IPS-NIHi7 (cell line): ENCODE measurements around the gene SCD.
"Not testable (repeated sequence)": the region's sequence is repeated elsewhere in the genome, so short reads cannot be mapped to it uniquely, and the experiment has no call there.

Experiments
- DNase-seq: peaks from one replicate; pipeline ENCODE4 v3.0.0; 2012; ENCODE audit warnings: mixed read lengths; ENCODE audit errors: extremely low spot score

The SCD gene

DNA sequence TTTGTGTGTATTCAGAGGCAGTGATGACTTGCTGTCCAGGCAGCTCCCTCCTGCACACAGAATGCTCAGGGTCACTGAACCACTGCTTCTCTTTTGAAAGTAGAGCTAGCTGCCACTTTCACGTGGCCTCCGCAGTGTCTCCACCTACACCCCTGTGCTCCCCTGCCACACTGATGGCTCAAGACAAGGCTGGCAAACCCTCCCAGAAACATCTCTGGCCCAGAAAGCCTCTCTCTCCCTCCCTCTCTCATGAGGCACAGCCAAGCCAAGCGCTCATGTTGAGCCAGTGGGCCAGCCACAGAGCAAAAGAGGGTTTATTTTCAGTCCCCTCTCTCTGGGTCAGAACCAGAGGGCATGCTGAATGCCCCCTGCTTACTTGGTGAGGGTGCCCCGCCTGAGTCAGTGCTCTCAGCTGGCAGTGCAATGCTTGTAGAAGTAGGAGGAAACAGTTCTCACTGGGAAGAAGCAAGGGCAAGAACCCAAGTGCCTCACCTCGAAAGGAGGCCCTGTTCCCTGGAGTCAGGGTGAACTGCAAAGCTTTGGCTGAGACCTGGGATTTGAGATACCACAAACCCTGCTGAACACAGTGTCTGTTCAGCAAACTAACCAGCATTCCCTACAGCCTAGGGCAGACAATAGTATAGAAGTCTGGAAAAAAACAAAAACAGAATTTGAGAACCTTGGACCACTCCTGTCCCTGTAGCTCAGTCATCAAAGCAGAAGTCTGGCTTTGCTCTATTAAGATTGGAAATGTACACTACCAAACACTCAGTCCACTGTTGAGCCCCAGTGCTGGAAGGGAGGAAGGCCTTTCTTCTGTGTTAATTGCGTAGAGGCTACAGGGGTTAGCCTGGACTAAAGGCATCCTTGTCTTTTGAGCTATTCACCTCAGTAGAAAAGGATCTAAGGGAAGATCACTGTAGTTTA lies 15.8 kb downstream of the SCD start:
- DNase-seq = no peak

DNA sequence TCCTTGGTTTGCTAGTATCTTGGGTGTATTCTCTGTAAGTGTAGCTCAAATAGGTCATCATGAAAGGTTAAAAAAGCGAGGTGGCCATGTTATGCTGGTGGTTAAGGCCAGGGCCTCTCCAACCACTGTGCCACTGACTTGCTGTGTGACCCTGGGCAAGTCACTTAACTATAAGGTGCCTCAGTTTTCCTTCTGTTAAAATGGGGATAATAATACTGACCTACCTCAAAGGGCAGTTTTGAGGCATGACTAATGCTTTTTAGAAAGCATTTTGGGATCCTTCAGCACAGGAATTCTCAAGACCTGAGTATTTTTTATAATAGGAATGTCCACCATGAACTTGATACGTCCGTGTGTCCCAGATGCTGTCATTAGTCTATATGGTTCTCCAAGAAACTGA lies 17.1 kb downstream of the SCD start:
- no peak for DNase-seq

DNA sequence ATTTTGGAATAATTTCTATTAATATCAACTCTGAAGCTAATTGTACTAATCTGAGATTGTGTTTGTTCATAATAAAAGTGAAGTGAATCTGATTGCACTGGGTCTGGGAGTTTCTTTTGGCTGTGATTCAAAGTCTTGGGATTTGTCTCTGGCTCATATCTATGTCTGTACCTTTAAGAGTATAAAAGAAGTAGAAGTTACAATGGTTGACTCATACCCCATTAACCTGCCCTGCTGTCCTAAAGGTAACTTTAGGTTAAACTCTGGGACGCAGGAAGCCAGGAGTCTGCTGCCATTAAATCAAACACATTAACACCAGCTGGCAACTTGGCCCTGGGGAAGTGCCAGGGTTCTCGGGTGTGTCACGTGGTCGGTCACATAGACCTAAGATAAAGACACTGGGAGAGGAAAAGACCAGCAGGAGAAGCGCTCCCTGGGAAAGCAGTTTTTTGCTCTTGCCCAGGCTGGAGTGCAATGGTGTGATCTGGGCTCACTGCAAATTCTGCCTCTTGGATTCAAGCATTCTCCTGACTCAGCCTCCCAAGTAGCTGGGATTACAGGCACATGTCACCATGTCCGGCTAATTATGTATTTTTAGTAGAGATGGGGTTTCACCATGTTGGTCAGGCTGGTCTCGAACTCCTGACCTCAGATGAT lies 17.8 kb downstream of the SCD start:
- no peak for DNase-seq

DNA sequence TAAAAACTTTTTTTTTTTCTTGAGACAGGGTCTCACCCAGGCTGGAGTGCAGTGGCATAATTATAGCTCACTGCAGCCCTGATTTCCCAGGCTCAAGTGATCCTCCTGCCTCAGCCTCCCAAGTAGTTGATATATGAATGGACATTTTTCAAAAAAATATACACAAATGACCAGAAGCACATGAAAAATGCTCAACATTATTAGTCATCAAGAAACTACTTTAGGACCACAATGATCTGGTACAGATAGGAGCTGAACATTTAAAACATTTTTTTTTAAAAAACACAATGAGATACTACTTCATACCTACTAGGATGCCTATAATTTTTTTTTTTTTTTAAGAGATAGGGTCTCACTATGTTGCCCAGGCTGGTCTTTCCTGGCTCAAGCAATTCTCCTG lies 21.7 kb downstream of the SCD start:
- no peak for DNase-seq

DNA sequence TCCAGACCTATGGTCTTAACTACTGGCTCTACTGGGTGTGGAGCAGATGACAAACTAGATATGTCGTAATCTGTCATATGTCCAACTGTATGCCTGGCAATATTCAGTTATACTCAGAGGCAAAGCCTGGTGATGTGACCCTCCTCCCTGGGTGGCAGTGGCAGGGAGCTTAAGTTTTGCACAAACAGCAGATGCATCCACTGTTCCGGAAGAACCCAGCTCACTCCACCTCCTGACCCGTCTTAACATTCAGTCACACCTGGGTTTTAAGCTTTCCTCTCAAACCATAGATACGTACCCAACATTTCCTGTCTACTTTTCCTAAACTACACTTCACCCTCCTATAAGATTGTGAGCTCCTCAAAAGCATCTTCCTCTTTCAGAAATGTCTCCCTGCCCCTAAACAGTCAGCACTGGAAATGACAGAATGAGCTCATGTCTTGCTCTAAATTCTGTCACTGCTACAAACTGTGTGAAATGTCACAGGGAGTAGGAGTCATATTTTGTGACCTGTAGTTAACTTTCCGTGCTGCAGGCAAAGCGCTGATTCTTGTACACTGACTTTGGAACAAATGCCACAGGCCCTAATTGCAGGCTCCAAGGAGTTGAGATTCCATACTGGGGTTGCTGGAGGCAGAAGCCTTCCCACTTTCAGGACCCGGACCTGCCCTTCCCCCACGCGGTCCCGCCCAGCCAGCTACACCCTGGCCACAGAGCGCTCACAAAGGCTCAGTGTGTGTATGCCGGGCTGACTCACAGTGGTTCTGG lies 23.9 kb downstream of the SCD start:
- peak; percentile 73 for DNase-seq

DNA sequence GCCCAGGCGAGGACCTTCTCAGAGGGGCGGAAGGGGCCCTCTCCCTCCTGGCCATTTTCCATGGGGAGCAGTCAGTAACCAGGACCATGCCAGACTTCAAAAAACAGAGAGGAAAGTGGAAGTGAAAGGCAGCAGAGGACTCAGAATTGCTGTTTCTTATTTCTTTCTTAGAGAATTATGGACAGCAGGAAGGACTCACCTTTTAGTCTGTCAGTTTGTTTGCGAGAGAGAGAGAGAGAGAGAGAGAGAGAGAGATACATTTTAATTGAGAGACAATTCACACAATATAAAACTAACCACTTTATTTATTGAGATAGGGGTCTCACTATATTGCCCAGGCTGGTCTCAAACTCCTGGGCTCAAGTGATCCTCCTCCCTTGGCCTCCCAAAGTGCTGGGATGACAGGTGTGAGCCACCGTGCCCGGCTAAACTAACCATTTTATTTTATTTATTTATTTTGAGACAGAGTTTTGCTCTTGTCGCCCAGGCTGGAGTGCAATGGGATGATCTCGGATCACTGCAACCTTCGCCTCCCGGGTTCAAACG lies 24.5 kb downstream of the SCD start:
- DNase-seq = no peak

DNA sequence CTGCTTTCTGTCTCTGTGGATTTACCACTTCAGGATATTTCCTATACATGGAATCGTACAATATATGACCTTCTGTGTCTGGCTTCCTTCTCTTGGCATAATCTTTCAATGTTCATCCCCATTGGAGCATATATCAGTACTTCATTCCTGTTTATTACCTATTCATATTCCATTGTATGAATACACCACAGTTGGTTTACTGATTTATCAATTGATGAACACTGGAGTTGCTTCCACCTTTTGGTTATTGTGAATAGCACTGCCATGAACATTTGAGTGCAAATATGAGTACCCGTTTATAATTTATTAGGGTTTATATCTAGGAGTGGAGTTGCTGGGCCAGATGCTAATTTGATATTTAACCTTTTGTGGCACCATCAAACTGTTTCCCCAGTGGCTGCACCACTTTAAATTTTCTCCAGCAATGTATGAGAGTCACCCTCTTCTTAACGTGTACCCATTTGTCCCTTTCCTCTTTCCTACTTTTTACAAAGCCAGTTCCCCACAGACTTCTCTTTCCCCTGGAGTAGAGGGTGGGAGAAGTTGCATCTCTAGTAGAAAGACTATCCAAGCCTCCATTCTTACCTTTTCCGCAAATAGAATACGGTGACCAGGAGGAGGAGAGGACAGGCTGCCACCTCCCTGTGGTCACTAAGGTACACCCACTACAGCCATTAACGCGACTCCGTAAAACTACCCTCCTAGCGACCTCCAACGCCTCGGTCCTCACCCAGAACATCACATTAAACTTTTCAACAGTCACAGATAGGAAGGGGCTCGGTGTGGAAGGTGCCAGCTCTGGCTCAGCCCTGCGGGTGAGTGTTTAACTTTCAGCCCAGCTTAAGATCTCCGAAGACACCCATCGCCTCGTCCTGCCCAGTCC lies 25.6 kb downstream of the SCD start:
- no peak for DNase-seq

DNA sequence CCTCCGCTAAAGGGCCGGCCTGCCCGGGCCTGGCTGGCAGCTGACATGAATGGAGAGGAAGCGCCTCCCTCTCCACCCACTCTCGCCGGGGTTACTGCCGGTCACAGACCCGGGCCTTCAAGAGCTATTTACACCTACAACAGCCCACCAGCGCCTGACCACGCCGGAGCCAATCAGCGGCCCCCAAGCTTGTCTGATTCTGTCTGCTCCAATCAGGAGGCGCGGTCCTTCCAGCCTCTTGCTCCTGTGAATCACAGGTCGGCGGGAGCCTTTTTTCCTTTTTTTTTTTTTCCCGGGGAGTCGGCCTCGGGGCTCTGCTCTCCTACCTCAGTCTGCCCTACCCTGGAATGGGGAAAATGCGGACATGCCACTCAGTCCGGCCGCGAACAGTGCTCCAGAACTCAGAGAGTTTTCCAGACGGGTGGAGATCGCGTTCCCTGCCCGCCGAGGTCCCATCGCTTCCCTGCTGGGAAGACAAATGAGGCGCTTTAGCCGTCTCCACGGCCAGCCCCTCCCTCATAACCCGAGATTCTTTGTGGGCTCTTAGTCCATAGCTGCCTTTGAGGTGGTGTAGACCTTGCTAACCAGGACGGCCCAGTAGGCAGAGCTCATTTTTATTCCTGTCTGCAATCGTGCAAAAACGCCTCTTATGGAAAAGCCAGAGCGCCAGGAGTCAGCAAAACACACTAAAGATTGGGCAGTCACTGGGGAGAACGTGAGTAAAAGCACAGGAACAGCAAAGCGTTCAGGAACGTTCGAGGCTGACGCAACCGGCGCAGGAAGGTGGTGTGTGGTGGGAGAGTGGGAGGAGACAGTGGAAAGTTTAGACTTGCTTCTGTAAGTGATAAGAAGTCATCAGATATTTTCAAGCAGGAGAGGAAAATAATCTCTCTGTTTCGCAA lies 26.5 kb downstream of the SCD start:
- peak; percentile 98 for DNase-seq

DNA sequence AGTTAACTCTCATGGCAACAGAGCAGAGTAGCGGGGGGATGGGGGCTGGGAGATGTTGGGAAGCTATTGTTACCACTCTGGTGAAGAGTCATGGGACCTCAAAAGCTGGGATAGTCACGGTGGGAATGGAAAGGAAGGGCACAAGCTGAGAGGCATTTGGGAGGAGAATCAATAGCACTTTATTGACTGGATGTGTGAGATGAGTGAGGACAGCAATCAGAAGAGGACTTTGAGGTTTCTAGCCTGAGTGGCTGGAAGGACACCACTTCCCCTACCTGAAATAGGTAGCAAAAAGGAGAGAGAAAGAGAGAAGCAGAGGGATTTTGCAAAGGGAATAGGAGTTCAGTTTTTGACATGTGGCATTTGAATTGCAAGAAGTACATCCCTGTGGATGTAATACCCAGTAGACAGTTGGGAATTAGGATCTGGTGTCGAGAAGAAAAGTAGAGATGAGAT lies 27.2 kb downstream of the SCD start:
- DNase-seq = peak; percentile 66

DNA sequence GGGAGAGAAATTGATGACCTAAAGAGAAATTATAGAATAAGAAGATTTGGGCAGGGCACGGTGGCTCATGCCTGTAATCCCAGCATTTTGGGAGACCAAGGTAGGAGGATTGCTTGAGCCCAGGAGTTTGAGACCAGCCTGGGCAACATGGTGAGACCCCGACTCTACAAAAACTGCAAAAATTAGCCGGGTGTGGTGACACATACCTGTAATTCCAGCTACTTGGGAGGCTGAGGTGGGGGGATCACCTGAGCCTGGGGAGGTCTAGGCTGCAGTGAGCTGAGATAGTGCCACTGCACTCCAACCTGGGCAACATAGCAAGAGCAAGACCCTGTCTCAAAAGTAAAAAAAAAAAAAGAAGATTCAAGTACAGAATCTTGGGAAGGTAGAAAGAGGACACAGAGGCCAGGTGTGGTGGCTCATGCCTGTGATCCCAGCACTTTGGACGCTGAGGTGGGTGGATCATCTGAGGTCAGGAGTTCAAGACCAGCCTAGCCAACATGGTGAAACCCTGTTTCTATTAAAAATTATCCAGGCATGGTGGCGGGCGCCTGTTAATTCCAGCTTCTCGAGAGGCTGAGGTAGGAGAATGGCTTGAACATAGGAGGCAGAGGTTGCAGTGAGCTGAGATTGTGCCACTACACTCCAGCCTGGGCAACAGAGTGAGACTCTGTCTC lies 27.8 kb downstream of the SCD start:
- DNase-seq = not testable (repeated sequence)

DNA sequence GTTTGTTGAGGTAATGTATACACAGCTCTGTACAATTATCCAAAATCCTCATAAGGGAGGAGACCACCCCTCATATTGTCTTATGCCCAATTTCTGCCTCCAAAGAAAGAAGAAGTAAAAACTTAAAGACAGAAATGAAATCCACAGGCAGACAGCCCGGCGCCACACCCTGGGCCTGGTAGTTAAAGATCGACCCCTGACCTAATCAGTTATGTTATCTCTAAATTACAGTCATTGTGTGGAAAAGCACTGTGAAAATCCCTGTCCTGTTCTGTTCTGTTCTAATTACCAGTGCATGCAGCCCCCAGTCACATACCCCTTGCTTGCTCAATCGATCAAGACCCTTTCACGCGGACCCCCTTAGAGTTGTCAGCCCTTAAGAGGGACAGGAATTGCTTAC lies 29.6 kb downstream of the SCD start:
- not testable (repeated sequence) for DNase-seq

DNA sequence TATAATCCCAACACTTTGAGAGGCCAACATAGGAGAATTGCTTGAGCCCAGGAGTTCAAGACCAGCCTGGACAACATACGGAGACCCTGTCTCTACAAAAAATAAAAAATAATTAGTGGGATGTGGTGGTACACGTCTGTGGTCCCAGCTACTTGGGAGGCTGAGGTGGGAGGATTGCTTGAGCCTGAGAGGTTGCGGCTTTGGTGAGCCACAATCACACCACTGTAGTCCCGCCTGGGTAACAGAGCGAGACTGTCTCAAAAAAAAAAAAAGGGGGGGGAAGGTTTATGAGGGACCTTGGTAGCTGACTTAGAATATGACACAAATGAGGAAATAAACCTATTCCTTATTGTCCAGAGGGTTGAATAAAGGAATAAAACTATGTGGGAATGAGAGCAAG lies 30.8 kb downstream of the SCD start:
- no peak for DNase-seq

DNA sequence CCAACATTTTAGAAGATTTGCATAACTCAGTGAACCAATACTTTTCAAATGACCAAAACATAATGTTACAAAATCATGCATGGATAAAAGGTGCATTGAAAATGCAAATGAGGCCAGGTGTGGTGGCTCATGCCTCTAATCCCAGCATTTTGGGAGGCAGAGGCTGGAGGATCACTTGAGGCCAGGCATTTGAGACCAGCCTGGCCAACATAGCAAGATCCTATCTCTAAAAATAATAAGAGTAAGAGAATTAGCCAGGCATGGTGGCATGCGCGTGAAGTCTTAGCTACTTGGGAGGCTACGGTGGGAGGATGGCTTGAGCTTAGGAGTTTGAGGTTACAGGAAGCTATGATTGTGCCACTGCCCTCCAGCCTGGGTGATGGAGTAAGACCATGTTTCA lies 33.4 kb downstream of the SCD start:
- no peak for DNase-seq

DNA sequence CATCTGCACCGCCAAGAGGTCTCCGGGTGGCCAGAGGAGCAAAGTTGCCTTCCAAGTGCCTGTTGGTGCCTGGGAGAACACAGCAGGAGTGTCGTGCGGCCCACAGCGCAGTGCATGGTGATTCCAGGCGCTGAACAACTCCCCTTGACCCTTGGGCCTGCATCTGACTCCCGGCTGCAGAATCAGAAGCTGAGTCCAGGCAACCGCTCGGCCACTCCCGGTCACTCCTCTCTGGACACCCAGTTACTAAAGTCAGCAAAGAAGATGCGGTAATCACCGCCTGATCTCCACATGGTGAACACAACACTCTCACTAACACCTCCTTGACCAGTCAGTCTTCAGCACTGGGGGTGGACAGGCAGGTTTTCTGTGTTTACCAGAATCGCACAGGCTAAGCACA lies 35.5 kb downstream of the SCD start:
- no peak for DNase-seq

DNA sequence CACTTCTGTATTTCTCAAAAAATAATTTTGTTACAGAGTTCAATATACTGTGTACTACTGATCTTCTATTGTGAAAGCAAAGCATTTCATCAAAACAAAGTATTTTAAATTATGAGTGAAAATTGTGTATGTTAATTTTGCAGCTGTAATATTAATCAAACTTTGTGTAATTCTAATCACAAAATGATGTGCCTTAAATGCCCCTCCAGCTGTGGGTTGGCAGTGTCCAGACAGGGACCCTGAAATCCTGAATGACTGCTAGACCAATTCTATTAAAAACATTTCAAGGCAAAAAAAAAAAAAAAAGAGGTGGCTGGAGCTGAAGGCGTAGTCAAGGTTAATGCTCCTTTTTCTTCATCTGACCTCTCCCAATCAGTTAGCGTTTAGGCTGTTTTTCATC lies 36.2 kb downstream of the SCD start:
- no peak for DNase-seq

DNA sequence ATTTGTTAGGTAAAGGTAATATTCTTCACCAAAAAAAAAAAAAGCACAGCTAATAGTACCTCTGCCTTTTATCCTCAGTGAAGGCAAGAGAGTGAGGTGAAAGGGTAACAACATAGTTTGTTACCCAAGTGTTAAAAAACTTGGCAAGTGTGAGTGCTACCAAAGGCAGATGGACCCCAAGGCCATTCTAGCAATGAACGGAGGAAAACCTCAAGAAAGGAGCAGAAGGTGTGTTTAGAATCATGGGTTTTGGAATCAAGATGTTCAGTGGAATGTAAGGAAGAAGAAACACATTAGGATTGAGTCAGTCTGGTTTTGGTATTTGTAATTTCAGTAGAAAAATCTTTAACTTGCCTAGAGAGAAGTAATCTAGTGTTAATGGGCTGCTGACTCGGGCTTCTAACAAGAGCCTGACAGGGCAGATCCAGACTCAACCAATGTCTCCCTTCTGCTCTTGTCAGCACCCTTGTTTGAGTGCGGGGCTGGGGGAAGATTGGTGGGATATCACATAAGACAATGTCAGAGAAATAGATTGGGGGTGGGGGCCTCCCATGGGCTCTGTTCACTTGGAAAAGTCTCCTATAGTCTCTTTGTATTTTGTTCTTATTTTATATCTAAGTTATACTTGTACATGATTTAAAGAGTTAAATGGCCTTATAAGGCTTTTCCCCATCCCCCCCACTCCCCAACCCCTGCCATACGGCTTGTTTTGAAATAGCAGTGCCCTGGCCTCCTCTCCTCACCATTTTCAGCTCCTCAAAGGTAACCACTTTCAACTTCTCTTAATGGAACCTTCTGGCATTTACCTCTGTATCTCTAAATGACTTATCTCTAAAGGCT lies 44.4 kb downstream of the SCD start:
- no peak for DNase-seq

DNA sequence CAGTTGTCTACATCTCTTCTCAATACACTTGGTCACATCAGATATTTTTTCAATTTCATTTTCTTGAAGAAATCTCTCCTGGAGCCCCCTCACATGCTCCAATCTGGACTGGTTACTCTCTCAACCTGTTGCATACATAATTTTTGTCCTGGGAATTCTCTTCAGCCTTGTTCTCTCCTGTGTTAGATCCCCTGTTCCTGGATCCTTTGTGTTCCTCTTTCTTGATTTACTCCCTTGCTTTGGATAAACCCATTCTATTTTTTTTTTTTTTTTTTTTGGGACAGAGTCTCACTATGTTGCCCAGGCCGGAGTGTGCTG lies 45.6 kb downstream of the SCD start:
- no peak for DNase-seq

DNA sequence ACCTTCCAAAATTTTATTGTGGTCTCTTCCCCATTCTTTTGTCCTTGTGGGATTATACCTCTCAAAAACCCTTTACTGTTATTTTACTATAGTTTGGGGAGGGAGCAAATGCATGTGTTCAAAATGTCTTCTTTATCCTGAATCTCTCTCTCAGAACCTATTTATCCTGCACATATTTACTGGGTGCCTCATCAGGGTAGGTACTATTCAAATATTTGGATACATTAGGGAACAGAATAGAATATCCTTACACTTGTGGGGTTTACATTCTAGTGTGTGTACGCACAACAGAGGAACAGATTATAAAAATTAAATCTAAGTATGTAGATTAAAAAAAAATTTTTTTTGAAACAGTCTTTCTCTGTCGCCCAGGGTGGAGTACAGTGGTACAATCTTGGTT lies 48.6 kb downstream of the SCD start:
- no peak for DNase-seq

DNA sequence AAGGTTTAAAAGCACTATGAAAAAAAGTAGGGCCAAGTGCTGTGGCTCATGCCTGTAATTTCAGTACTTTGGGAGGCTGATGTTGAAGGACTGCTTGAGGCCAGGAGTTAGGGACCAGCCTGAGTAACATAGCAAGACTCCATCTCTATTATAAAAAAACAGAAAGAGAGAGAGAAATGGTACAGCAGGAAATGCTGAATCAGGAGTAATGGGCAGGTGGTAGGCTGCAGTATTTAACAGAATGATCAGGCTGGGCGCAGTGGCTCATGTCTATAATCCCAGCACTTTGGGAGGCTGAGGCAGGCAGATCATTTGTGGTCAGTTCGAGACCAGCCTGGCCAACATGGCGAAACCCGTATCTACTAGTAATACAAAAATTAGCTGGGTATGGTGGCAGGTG lies 49.6 kb downstream of the SCD start:
- no peak for DNase-seq
